Colon (tissue), 2 donors: ENCODE data around the gene EIF4G3.
A peak's percentile ranks its signal among the peaks of the same experiment; 100 is the strongest.
"Not testable (repeated sequence)": the region's sequence is repeated elsewhere in the genome, so short reads cannot be mapped to it uniquely, and the experiment has no call there.

Source experiments
- FAIRE-seq: peaks from 2 replicates; lab custom pipeline; 2012; peaks lifted over from hg19 to GRCh38; lab: Jason Lieb, UNC
- donor health status: control.
- donor health status: control.

Gene EIF4G3

DNA sequence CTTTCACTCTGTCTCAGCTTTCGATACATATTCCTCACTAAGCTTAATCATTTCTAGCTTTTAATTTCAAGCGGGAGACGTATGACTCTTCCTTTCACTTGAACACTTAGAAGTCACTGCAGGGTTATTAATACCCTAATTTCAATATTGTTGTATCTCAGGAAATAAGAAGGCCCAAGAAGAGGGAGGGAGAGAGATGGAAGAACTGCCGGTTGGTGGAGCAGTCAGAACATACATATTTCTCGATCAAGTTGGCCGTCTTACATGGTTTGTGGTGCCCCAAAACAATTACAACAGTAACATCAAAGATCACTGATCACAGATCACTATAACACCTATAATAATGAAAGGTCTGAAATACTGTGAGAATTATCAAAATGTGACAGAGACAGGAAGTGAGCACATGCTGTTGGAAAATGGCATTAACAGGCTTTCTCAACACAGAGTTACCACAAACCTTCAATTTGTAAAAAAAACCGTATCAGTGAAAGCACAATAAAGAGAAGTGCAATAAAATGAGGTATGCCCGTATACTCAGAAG, 244.2 kb downstream of the EIF4G3 start:
- FAIRE-seq, result no peak

DNA sequence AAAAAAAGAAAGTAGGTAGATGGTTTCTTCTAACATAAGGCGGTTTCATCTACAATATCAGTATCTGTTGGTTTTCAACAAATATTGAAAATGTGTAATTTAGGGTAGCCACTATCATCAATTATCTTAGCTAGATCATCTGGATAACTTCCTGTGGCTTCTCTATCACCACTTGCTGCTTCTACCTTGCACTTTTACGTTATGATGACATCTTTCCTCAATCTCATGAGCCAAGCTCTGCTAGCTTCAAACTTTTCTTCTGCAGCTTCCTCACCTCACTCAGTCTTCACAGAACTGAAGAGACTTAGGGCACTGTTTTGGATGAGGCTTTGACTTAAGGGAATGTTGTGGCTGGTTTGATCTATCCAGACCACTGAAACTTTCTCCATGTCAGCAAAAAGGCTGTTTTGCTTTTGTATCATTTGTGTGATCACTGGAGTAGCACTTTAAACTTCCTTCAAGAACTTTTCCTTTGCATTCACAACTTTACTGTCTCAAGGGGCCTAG, 244.7 kb downstream of the EIF4G3 start:
- no peak for FAIRE-seq

DNA sequence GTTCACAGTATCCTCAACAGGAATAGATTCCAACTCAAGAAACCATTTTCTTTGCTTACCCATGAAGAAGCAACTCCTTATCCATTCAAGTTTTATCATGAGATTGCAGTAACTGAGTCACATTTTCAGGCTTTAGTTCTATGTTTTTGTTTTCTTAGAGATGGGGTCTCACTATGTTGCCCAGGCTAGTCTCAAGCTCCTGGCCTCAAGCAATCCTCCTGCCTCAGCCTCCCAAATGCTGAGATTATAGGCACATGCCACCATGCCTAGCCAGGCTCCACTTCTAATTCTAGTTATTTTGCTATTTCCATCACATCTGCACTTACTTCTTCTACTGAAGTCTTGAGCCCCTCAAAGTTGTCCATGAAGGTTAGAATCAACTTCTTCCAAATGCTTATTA, 246.3 kb downstream of the EIF4G3 start:
- FAIRE-seq, result no peak

DNA sequence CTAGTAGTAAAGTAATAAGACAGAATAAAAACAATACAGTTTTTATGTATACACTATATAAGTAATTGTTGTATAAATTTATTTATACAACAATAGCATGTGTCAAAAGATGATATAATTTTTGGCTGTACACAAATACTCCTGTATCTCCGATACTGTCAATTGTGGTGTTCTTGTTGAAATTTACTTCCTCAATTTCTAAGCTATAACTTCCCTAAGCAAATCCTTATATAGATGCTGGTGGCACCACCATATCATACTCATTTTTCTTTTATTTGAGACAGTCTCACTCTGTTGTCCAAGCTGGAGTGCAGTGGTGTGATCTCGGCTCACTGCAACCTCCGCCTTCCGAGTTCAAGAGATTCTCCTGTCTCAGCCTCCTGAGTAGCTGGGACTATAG, 248.6 kb downstream of the EIF4G3 start:
- no peak for FAIRE-seq

DNA sequence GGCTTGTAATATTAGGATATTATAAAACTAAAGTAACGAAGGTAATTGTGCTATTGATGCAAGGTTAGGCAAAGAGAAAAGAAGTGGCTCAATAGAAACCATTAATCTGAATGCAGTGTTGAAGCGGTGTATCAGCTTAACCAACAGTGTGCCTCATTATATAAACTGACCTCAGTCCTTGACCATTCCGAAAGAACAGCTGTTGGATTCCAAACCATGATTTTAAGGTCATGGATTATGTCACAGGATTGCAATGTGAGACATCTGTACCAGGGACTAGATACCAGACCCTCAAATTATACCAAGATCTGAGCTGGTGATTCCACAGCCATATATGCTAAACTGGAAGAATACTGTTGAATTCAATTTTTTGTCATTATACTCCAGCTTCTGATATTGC, 255.4 kb downstream of the EIF4G3 start:
- FAIRE-seq, result no peak

DNA sequence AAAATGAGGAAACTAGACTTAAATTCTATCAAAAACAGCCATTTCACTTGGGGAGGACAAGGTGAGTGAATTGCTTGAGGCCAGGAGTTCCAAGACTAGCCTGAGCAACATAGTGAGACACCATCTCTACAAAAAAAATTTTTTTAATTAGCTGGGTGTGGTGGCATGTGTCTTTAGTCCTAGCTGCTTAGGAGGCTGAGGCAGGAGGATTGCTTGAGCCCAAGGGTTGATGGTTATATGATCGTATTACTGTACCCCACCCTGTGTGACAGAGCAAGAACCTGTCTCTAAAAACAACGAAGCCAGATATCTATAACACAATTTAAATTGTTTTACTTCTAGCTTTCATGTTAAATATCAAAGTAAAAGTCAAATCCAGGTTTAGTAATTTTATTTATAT, 263.5 kb downstream of the EIF4G3 start:
- no peak for FAIRE-seq

DNA sequence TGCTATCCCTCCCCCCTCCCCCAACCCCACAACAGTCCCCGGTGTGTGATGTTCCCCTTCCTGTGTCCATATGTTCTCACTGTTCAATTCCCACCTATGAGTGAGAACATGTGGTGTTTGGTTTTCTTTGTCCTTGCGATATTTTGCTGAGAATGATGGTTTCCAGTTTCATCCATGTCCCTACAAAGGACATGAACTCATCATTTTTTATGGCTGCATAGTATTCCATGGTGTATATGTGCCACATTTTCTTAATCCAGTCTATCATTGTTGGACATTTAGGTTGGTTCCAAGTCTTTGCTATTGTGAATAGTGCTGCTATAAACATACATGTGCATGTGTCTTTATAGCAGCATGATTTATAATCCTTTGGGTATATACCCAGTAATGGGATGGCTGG, 269.2 kb downstream of the EIF4G3 start:
- FAIRE-seq, result not testable (repeated sequence)

DNA sequence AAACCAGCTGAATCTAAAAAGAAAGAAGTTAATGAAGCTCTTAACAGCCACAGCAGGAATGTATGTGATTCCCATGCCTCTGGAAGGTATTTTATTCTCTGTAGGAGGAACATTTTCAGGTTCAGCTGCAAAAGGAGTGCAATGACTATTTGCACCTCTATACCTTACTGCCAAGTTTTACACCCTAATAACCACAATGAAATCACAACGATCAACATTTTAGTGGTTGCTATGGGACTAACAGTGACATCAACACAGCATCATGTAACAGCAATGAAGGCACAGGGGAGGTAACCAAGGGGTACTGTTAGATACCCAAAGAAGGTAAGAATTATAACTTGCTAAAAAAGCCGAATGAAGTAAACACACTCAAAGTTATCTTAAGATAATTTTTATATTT, 273.3 kb downstream of the EIF4G3 start:
- no peak for FAIRE-seq

DNA sequence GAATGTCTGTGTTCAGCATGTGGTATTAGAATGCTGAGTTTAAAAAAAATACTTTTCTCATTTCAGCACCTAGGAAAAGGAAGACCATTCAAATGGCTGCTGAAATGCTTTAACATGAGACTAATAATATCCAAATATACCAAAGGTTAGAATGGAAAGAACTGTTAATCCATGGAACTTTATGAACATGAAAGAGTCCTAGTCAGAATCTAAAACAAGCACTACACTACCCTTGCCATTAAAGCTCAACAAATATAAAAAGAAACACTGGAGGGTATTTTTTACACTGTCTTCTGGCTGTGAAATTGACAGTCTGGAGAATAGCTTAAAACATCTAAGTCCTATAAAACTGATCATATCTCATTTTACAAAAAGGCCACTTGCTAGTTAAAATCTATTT, 276.6 kb downstream of the EIF4G3 start:
- FAIRE-seq, result no peak

DNA sequence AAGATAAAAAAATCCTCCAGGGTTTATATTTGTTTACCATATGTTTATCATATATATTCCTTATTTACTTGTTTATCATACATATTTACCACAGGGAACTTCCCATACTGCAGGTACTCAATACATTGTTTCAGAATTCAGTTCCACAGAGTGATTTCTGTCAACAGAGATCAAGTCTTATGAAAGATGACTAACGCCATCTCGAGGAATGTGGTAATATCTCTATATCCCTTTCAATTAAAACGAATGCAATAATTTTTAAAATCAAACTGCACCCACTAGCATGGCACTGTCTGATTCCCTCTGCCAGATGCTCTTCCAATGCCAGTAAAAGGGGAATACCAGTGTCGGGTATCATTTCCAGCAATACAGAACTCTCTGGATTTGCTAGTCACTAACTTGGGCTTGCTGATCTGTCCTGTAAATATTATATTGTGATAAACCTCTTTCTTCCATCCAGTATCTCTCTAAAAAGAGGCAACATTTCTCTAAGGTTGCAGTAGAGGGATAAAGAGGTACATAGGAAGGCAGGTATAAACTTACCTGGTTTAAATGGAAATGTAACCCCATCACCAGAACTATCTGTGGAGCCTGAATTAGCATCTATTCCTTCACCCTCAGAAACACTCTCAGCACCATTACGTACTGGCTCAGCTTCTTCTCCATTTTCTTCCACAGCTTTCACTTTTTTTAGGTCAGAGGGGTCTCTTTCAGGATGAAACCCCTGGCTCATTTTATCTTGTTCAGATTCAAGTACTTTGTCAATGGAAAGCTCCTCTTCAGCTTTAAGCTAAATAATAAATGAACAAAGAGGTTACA, 277.3 kb downstream of the EIF4G3 start:
- no peak for FAIRE-seq

DNA sequence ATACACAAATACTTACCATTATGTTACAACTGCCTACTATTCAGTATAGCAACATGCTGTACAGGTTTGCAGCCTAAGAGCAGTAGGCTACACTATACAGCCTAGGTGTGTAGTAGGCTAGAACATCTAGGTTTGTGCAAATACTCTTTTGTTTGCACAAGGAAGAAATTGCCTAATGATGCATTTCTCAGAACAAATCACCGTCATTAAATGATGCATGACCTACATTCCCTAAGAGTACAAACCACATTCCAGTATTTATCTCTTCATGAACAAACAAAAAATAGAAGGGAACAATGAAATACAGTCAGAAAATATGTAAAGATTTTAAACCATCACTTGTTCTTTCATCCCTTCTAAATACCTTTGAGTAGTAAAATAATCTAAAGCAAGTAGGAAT, 279.9 kb downstream of the EIF4G3 start:
- peak; percentile 75 for FAIRE-seq

DNA sequence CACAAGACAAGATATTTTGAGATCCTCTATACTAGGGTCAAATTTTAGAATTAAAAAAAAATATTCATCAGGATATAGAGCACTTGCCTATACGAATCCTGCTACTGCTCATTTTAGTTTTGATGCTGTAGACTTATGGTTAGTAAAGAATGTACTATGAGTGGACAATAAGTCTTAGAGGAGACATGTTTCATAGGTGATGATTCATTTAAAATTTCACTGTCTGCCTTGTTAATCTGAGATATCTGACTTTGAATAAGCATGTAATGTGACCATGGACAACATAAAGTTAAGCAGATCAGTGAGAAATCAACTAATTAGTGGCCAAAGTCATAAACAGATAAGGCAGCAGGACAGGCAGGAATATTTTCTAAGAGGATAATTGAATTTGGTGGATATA, 282.8 kb downstream of the EIF4G3 start:
- FAIRE-seq, result no peak

DNA sequence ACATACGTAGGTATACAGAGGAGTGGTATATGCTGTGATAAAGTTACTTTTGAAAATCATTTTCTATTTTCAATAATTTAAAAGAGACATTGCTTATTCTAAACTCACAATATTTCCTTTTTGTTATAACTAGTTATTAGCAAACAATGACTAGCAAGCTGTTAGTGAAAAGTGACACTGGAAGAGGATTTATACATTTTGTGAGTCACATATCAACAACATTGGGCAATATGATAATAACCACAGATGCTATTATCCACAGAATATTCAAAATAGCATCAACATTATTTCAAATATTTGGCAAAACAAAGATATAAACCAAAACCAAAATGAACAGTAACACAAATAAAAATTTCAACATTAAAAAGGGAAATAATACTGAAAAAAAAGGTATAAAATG, 285.6 kb downstream of the EIF4G3 start:
- FAIRE-seq, result no peak

DNA sequence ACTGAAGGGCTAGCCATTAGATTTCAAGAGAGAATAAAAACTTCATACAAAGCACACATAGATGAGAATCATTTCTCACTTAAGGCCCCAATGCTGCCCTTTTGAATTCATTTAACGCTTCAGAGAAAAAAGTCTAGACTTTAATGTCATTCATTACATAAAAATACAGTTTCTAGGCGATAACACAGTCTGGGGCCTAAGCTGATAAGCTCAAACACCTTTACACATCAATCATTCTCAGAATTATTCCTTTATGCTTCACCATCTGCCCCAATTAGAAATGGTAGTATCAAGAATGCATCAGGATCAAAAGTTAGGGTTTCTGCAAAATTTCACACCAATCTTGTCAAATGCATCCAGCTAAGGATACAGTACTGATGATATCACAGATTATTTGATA, 289.5 kb downstream of the EIF4G3 start:
- FAIRE-seq, result no peak

DNA sequence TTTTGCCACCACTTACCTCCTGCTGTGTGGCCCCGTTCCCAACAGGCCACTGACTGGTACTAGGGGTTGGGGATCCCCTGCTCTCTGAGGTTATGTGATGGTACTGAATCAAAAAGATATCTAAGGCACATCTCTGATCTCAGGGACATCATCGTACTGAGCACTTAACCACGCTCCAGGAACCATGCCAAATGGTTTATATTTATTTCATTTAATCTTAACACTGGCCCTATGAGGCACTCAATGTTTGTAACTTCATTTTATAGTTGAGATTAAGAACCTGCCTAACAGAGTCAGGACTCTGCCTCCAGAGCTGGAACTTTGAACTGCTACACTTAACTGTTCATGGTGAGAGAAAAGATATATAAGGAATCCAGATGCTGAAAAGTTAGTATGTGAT, 291.6 kb downstream of the EIF4G3 start:
- FAIRE-seq, result no peak

DNA sequence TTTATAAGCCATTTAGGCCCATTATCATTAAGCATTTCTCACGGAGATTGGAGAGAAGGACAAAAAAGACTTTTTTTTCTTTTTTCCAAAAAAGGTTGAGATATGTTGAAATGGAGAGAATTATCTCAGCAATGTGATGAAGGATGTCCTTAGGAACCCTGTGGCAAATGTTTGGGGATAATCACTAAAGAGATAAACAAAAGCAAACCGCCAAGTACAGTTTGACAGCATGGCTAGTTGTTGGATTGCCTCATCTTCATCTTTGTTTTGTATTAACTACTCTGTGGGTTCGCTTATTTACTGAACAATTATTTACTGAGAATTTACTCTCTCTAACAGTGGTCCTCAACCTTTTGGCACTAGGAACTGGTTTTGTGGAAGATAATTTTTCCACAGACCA, 292.2 kb downstream of the EIF4G3 start:
- FAIRE-seq, result no peak

DNA sequence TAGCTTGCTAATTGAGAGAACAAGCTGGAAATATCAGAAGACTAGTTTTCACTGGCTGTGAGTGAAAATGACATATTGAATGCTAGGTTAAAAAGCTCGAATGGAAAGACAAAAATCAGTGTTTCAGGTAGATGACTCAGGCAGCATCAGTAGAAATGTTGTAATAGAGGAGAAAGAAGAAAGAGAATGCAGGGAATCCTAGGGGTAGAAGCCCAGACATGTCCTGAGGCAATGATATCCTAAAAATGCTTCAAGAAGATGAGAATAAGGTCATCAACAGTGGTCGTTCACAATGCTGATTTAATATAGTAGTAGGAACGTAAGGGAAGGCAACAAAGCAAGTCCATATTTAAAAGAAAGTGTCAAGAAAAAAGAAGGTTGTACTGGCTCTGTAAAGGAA, 292.9 kb downstream of the EIF4G3 start:
- FAIRE-seq, result no peak

DNA sequence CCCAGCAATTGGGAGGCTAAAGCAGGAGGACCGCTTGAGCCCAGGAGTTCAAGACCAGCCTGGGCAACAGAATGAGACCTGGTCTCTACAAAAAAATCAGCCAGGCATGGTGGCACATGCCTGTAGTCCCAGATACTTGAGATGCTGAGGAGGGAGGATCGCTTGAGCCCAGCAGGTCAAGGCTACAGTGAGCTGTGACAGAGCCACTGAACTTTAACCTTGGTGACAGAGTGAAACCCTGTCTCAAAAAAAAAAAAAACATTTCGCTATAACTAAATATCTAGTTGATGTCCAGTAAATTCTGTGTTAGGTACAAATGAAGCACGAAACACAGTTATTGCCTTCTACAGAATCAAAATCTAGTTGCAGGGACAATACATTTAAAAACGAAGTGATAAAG, 293.9 kb downstream of the EIF4G3 start:
- FAIRE-seq, result no peak

DNA sequence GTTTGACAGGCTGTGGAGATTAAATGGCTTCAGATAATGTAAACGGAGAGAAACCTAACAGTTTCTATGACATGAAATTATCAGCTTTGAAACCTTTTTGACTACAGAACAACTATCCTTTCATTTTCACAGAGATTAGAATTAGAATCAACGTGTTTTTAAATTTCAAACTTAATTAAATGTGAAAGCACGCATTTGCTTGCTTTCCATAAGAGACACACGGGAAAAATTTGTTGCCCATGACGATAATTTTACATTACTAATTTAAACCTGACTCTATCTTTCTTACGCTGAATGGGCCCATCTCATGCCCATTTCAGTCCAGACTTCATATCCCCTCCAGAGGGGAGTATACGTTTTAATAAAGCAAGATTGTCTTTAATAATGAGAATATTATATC, 297.9 kb downstream of the EIF4G3 start:
- no peak for FAIRE-seq

DNA sequence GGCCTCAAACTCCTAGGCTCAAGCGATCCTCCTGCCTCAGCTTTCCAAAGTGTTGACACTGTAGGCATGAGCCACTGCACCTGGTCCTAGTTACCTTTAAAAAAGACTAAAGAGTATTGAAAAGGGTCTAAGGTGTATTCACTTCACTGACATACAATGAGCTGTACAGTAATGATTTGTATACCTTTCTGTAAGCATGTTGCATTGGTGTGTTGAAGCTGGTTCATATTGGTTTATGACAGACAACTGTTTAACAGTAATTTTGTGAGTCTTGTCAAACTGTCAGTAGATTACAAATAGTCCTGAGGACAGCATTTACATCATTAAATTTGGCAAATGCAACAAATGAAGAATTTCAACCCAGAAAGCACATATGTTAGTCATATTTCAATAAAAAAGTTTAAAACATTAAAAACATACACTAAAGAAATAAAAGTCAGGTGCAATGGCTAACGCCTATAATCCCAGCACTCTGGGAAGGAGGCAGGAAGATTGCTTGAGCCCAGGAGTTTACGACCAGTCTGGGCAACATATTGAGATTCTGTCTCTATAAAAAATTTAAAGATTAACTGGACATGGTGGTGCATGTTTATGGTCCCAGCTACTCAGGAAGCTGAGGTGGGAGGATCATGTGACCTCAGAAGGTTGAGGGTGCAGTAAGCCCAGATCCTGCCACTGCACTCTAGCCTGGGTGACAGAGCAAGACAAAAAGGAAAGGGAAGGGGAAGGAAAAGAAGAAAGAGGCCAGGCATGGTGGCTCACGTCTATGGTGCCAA, 301.3 kb downstream of the EIF4G3 start:
- peak; percentile 89 for FAIRE-seq

DNA sequence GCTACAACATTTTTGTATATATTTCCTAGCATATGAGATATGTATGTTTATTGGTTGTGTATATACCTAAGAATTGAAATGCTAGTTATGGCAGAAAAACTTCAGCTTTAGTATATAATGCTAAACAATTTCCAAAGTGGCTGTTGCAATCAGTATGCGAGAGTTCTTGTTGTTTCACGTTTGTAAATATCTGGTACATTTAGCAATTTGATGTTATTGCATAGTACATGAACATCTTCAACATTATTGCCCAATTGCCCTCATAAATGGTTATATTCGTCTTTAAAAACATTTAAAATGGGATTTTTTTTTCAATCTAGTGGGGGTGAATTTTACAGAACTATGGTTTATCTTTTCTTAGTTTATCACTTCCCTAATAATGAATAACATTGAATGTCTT, 303.4 kb downstream of the EIF4G3 start:
- no peak for FAIRE-seq

DNA sequence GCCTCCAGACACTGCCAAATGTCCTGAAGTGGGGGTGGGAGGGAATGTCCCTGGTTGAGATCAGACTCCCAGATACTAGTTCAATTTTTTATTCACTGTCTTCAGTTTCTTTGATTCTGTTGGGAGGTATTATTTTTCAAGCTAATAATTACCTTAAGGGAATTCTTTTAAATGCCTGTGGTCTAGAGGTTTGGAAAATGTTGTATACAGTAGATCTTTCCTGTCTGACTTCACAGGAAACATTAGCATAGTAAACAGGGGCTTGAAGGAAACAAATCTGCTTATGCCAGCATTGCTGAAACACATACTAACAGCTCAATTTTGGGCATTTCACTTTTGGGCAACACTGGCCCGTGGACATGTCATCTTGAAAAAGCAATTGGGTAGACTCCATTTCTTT, 305.3 kb downstream of the EIF4G3 start:
- no peak for FAIRE-seq

DNA sequence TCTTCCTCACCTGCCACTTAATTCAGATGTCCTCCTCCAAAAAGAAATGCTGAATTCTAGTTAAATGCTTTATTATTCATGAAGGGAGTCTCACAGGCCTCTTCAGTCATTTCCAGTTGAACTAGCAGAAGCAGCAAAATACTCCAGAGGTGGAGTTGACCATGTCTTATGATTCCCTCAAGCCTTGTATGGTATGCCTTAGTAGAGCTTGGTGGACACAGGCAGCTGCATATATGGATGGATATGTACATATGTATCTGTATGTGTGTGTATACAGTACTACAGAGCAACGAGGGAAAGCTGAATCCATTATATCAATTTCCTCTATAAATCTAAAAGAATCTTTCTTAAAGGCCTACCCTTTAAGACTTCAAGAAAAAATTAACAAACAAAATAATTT, 306.0 kb downstream of the EIF4G3 start:
- FAIRE-seq, result no peak
